ENCODE data around the gene PRKAR1A. TPM values are rescaled to one million over a fixed set of nuclear protein-coding genes. Genes with fewer than 3 reads are reported as not detected.
"Not testable (repeated sequence)": the region's sequence is repeated elsewhere in the genome, so short reads cannot be mapped to it uniquely, and the experiment has no call there.

The PRKAR1A gene
- total and polyA plus RNA-seq, 2 of the 8 experiments (the other 6 are each of a cell fraction or from before 2014, with no cell fraction given), result 39.3 to 149 TPM

- not testable (repeated sequence) for H2BK15ac ChIP-seq (ENCODE audit: low read length); H2BK5ac ChIP-seq (ENCODE audit: low read depth, low read length); H3K14ac ChIP-seq (ENCODE audit: insufficient read length); H2BK20ac ChIP-seq (ENCODE audit: low read length); H3K23ac ChIP-seq (ENCODE audit: insufficient read length); H3K18ac ChIP-seq (ENCODE audit: extremely low read depth, low read length); H3K27me3 ChIP-seq (replicated peaks in 1 of 4; ENCODE audit: control insufficient read depth in 3 of 4, extremely low read depth in 1 of 4, insufficient read depth in 3 of 4, low read length in 3 of 4); DNase-seq (ENCODE audit: low read depth in 1 of 2, low spot score in 2 of 2); H3K79me1 ChIP-seq (ENCODE audit: low read depth, low read length); H2AK5ac ChIP-seq (ENCODE audit: low read depth, low read length); H3K27ac ChIP-seq (ENCODE audit: low read depth, low read length); H4K8ac ChIP-seq (ENCODE audit: extremely low read depth, insufficient read depth, low read length); H3K23me2 ChIP-seq (ENCODE audit: low read depth, low read length); H2BK12ac ChIP-seq (ENCODE audit: low read depth, low read length); H3K4me3 ChIP-seq (ENCODE audit: extremely low read depth in 1 of 4, insufficient read depth in 2 of 4, low read depth in 3 of 4, low read length in 4 of 4); H3K56ac ChIP-seq (replicated peaks; ENCODE audit: insufficient read length, low read depth, low read length); H3K4me2 ChIP-seq (ENCODE audit: insufficient read depth in 1 of 2, low read depth in 2 of 2, low read length in 2 of 2); H2AFZ ChIP-seq (ENCODE audit: low read length); H4K5ac ChIP-seq (ENCODE audit: insufficient read length, low read depth, low read length); H4K20me1 ChIP-seq (replicated peaks in 1 of 2; ENCODE audit: control insufficient read depth in 1 of 2, insufficient read depth in 2 of 2, low read length in 2 of 2); H3K4ac ChIP-seq (replicated peaks; ENCODE audit: insufficient read length, low read depth, low read length); H3K9ac ChIP-seq (replicated peaks in 1 of 4; ENCODE audit: extremely low read depth in 1 of 4, low read depth in 3 of 4, low read length in 3 of 4); FAIRE-seq; H4K91ac ChIP-seq (replicated peaks; ENCODE audit: insufficient read length, low read length); H3K4me1 ChIP-seq (replicated peaks in 1 of 4; ENCODE audit: control insufficient read depth in 3 of 4, insufficient read depth in 4 of 4, low read length in 3 of 4); H2BK120ac ChIP-seq (replicated peaks; ENCODE audit: low read depth, low read length)
- POLR2A ChIA-PET (ENCODE audit: partially characterized antibody), result interaction anchor here (0.6 to 1.4 kb wide), 4 partner anchors 11 to 187 kb away, joined by 3 read pairs; no protein-coding TSS in a partner anchor
- Histone ChIP-seq H3K79me2 (ENCODE audit: control insufficient read depth in 1 of 2, insufficient read depth in 2 of 2, low read length in 2 of 2) (peaks cover 8 to 64% of the 10 kb centered on the region in 2 experiments), H3K9me3 (ENCODE audit: insufficient read depth in 2 of 2, low read depth in 1 of 2, low read length in 1 of 2) (peaks cover 10 to 14% of the 10 kb centered on the region in 2 experiments), H3K36me3 (ENCODE audit: control insufficient read depth in 2 of 4, insufficient read depth in 4 of 4, low read length in 3 of 4) (peaks cover 14 to 57% (median 31%) of the 10 kb centered on the region in 4 experiments; a peak in 7 of 8 replicates)
- 95% methylated on average over 3 of the region's 3 CpGs; no CpG with 5 or more reads in 1 of the 2 experiments for WGBS, 2 experiments (ENCODE audit: extremely low coverage in 1 of 2, insufficient coverage in 1 of 2, insufficient read length in 1 of 2, insufficient replicate concordance in 2 of 2, low coverage in 1 of 2, low lambda C conversion rate in 2 of 2, missing lambda C conversion rate in 1 of 2)
- CTCF ChIA-PET (ENCODE audit: partially characterized antibody), result interaction anchor here (1.0 kb wide), 1 partner anchor 27 kb away, joined by 3 read pairs; no protein-coding TSS in a partner anchor
Observed at GRCh38 chr17:68519051-68519450, 6.8 kb downstream of the PRKAR1A start.
